WTC11 (cell line): ENCODE data around the gene DMBX1. TPM values are rescaled to one million over a fixed set of nuclear protein-coding genes. Genes with fewer than 3 reads are reported as not detected.

Experiments used
- ATAC-seq: fragments of 200-7000 bp; cut with Tn5 transposase; 2 replicates; pipeline ENCODE4 v1.10.0; 2021; ENCODE audit warnings: mild to moderate bottlenecking, moderate library complexity
- CTCF ChIA-PET: fragments of 300-600 bp; sonication (Branson Sonifier 250); formaldehyde crosslinking; loops from one replicate; lab custom pipeline; 2021; ENCODE audit warnings: antibody characterized with exemption; lab: Charles Lee
- POLR2A ChIA-PET: fragments of 350-600 bp; sonication (Branson Sonifier 250); formaldehyde crosslinking; loops from one replicate; lab custom pipeline; 2021; ENCODE audit warnings: antibody characterized with exemption; lab: Charles Lee
- DNase-seq: peaks from one replicate; pipeline ENCODE4 v3.0.0; 2021; ENCODE audit warnings: low spot score
- H3K27ac Mint-ChIP-seq: 2 replicates; pipeline ENCODE4 v1.8.0; 2021; ENCODE audit warnings: mixed read lengths
- H3K27me3 Mint-ChIP-seq: 2 replicates; pipeline ENCODE4 v1.8.0; 2021; ENCODE audit warnings: low read depth, mild to moderate bottlenecking, moderate library complexity, mixed read lengths
- H3K36me3 Mint-ChIP-seq: 2 replicates; pipeline ENCODE4 v1.8.0; 2021; ENCODE audit warnings: mixed read lengths
- H3K4me1 Mint-ChIP-seq: 2 replicates; pipeline ENCODE4 v1.8.0; 2022; ENCODE audit warnings: mixed read lengths
- H3K4me3 Mint-ChIP-seq: 2 replicates; pipeline ENCODE4 v1.8.0; 2021; ENCODE audit warnings: mild to moderate bottlenecking, moderate library complexity, mixed read lengths
- H3K9me3 Mint-ChIP-seq: 2 replicates; pipeline ENCODE4 v1.8.0; 2021; ENCODE audit warnings: mixed read lengths
- AFF4 ChIP-seq: sonication (generic); formaldehyde crosslinking; IDR thresholded peaks from 2 replicates; pipeline ENCODE4 v1.8.1; 2023; ENCODE audit warnings: mild to moderate bottlenecking, missing genetic modification reagents, borderline replicate concordance
- ATF1 ChIP-seq: sonication (generic); formaldehyde crosslinking; IDR thresholded peaks from 2 replicates; pipeline ENCODE4 v1.8.1; 2023; ENCODE audit warnings: mild to moderate bottlenecking, moderate library complexity, missing genetic modification reagents
- CTCF ChIP-seq: fragments of 200-600 bp; IDR thresholded peaks from 2 replicates; pipeline ENCODE4 v1.8.0; 2022; ENCODE audit warnings: antibody characterized with exemption
- FOXP1 ChIP-seq: sonication (generic); formaldehyde crosslinking; IDR thresholded peaks from 2 replicates; pipeline ENCODE4 v1.8.0; 2022; ENCODE audit warnings: missing genetic modification reagents, mild to moderate bottlenecking, moderate library complexity, borderline replicate concordance
- GRHL2 ChIP-seq: fragments of 250-450 bp; sonication (Bioruptor Pico); IDR thresholded peaks from 2 replicates; pipeline ENCODE4 v1.8.0; 2022; ENCODE audit warnings: mild to moderate bottlenecking, moderate library complexity; ENCODE audit not compliant: insufficient replicate concordance, severe bottlenecking
- JAZF1 ChIP-seq: fragments of 250-450 bp; sonication (Bioruptor Pico); IDR thresholded peaks from 2 replicates; pipeline ENCODE4 v1.9.0; 2021; ENCODE audit warnings: moderate library complexity, mild to moderate bottlenecking, inconsistent platforms
- MYBL2 ChIP-seq: sonication (generic); formaldehyde crosslinking; IDR thresholded peaks from 2 replicates; pipeline ENCODE4 v1.8.1; 2023; ENCODE audit warnings: mild to moderate bottlenecking, moderate library complexity, missing genetic modification reagents
- NR2C2 ChIP-seq: sonication (generic); formaldehyde crosslinking; IDR thresholded peaks from 2 replicates; pipeline ENCODE4 v1.8.0; 2022; ENCODE audit warnings: mild to moderate bottlenecking, missing genetic modification reagents
- PREB ChIP-seq: sonication (generic); formaldehyde crosslinking; IDR thresholded peaks from 2 replicates; pipeline ENCODE4 v1.8.1; 2022; ENCODE audit warnings: mild to moderate bottlenecking, missing genetic modification reagents, moderate library complexity, borderline replicate concordance
- RELA ChIP-seq: sonication (generic); formaldehyde crosslinking; IDR thresholded peaks from 2 replicates; pipeline ENCODE4 v1.8.1; 2022; ENCODE audit warnings: missing genetic modification reagents, mild to moderate bottlenecking, borderline replicate concordance
- SMAD3 ChIP-seq: sonication (generic); formaldehyde crosslinking; IDR thresholded peaks from 2 replicates; pipeline ENCODE4 v1.8.0; 2022; ENCODE audit warnings: missing genetic modification reagents, mild to moderate bottlenecking, borderline replicate concordance
- SP1 ChIP-seq: sonication (generic); formaldehyde crosslinking; conservative IDR thresholded peaks from 2 replicates; pipeline ENCODE4 v1.8.1; 2022; ENCODE audit warnings: missing genetic modification reagents
- USF1 ChIP-seq: sonication (generic); formaldehyde crosslinking; IDR thresholded peaks from 2 replicates; pipeline ENCODE4 v1.8.0; 2022; ENCODE audit warnings: mild to moderate bottlenecking, missing genetic modification reagents
- ZNF138 ChIP-seq: sonication (generic); formaldehyde crosslinking; conservative IDR thresholded peaks from 2 replicates; pipeline ENCODE4 v1.8.1; 2022; ENCODE audit warnings: mild to moderate bottlenecking, moderate library complexity, missing genetic modification reagents
- ZNF232 ChIP-seq: sonication (generic); formaldehyde crosslinking; IDR thresholded peaks from 2 replicates; pipeline ENCODE4 v1.8.0; 2022; ENCODE audit warnings: mild to moderate bottlenecking, missing genetic modification reagents
- ZNF281 ChIP-seq: sonication (generic); formaldehyde crosslinking; IDR thresholded peaks from 2 replicates; pipeline ENCODE4 v1.8.0; 2023; ENCODE audit warnings: mild to moderate bottlenecking, missing genetic modification reagents
- ZNF317 ChIP-seq: sonication (generic); formaldehyde crosslinking; IDR thresholded peaks from 2 replicates; pipeline ENCODE4 v1.8.1; 2023; ENCODE audit warnings: low read depth, mild to moderate bottlenecking, moderate library complexity, missing genetic modification reagents, borderline replicate concordance
- ZNF416 ChIP-seq: fragments of 250-450 bp; sonication (Bioruptor Pico); IDR thresholded peaks from 2 replicates; pipeline ENCODE4 v1.9.0; 2021; ENCODE audit warnings: mild to moderate bottlenecking, inconsistent platforms
- total RNA-seq: library from RNA; stranded (reverse); gene quantifications from 3 replicates; pipeline ENCODE4 v1.2.3, GENCODE V29; 2021

DMBX1 gene
- total RNA-seq, 1 experiment from 2014 or later, result 3.7 TPM

GRCh38 chr1:46516200-46516950, 26.7 kb downstream of the DMBX1 start:
- H3K27ac Mint-ChIP-seq, result peak overlapping the region; percentile 79
- ChIA-PET CTCF (interaction anchor here (0.8 to 4.6 kb wide), 10 partner anchors 11 to 74 kb away, joined by 3 to 58 read pairs (median 5); partner anchors contain the start of gene DMBX1), POLR2A (no interaction called here)
- H3K9me3 Mint-ChIP-seq, result no peaks in the 10 kb centered on the region
- H3K36me3 Mint-ChIP-seq, result no peaks in the 10 kb centered on the region
- no peak for ATAC-seq
- peaks cover 49% of the 10 kb centered on the region for H3K27me3 Mint-ChIP-seq
- H3K4me1 Mint-ChIP-seq, result peaks cover 70% of the 10 kb centered on the region
- no peak for DNase-seq
- TF ChIP-seq ATF1 (CRISPR knock-in tag) (no peak), ZNF416 (no peak), CTCF (no peak), ZNF138 (CRISPR knock-in tag) (no peak), ZNF317 (CRISPR knock-in tag) (no peak), RELA (CRISPR knock-in tag) (no peak), AFF4 (no peak), JAZF1 (CRISPR knock-in tag) (no peak), PREB (no peak), NR2C2 (CRISPR knock-in tag) (no peak), SMAD3 (CRISPR knock-in tag) (no peak), ZNF232 (CRISPR knock-in tag) (no peak), ZNF281 (CRISPR knock-in tag) (no peak), GRHL2 (CRISPR knock-in tag) (no peak), MYBL2 (CRISPR knock-in tag) (no peak), SP1 (CRISPR knock-in tag) (no peak), FOXP1 (CRISPR knock-in tag) (no peak), USF1 (CRISPR knock-in tag) (no peak)
- H3K4me3 Mint-ChIP-seq, result peak overlapping the region; percentile 49
